SK-N-SH (cell line): ENCODE results near the gene NDUFC1. TPM values are rescaled to one million over a fixed set of nuclear protein-coding genes. Genes with fewer than 3 reads are reported as not detected.

Experiments
- CTCF ChIA-PET: fragments of 300-600, 350-600 bp; formaldehyde crosslinking; extraction: SDS; loops from one replicate; lab custom pipeline; 2021; lab: Yijun Ruan, JAX
- POLR2A ChIA-PET: fragments of 350-600 bp; sonication (Branson Sonifier 250); formaldehyde crosslinking; extraction: SDS; loops from one replicate; lab custom pipeline; 2020; ENCODE audit warnings: antibody characterized with exemption, inconsistent platforms; lab: Yijun Ruan, JAX
- DNase-seq: peaks from one replicate; pipeline ENCODE4 v3.0.0; 2012
- H2AFZ ChIP-seq: fragments of 200-600 bp; sonication (generic); 2 replicates; pipeline ENCODE4 v1.8.1; 2016; ENCODE audit warnings: antibody characterized with exemption, mild to moderate bottlenecking, low read depth
- H3F3A ChIP-seq: fragments of 200-600 bp; sonication (generic); replicated peaks from 2 replicates; pipeline ENCODE3; 2016; ENCODE audit warnings: antibody characterized with exemption, mild to moderate bottlenecking; ENCODE audit not compliant: insufficient read depth
- H3K27ac ChIP-seq, 2 experiments: fragments of 200-500 bp in 1 of 2; fragments of 200-600 bp in 1 of 2; sonication (Bioruptor generic) in 1 of 2; sonication (generic), shearing (Covaris generic) in 1 of 2; 2 replicates each; pipeline versions ENCODE4 v1.5.1 to v1.6.1; 2014 to 2016; ENCODE audit warnings: low read depth in 2 of 2, inconsistent platforms in 1 of 2, low read length in 1 of 2, mild to moderate bottlenecking in 1 of 2, mixed read lengths in 1 of 2
- H3K27me3 ChIP-seq: fragments of 200-600 bp; sonication (generic), shearing (Covaris generic); 2 replicates; pipeline ENCODE4 v1.6.1; 2016; ENCODE audit warnings: mixed run types; ENCODE audit not compliant: insufficient read depth
- H3K36me3 ChIP-seq, 2 experiments: fragments of 200-500 bp in 1 of 2; fragments of 200-600 bp in 1 of 2; sonication (Bioruptor generic) in 1 of 2; sonication (generic) in 1 of 2; replicated peaks in 1 of 2; 2 replicates each; pipeline versions ENCODE3 to v1.5.1; 2014 to 2016; ENCODE audit warnings: low read length in 1 of 2, mild to moderate bottlenecking in 1 of 2; ENCODE audit not compliant: insufficient read depth in 2 of 2, control insufficient read depth in 1 of 2
- H3K4me1 ChIP-seq, 2 experiments: fragments of 200-500 bp in 1 of 2; fragments of 200-600 bp in 1 of 2; sonication (Bioruptor generic) in 1 of 2; sonication (generic), shearing (Covaris generic) in 1 of 2; 2 replicates each; pipeline versions ENCODE4 v1.5.1 to v1.6.1; 2014 to 2016; ENCODE audit warnings: low read depth in 1 of 2, low read length in 1 of 2, mixed run types in 1 of 2; ENCODE audit not compliant: insufficient read depth in 2 of 2, control insufficient read depth in 1 of 2
- H3K4me2 ChIP-seq: fragments of 200-600 bp; sonication (generic), shearing (Covaris generic); 2 replicates; pipeline ENCODE4 v1.6.1; 2017; ENCODE audit warnings: mixed run types
- H3K4me3 ChIP-seq, 2 experiments: fragments of 200-500 bp in 1 of 2; fragments of 200-600 bp in 1 of 2; sonication (Bioruptor generic) in 1 of 2; sonication (generic), shearing (Covaris generic) in 1 of 2; 2 replicates each; pipeline versions ENCODE4 v1.5.1 to v1.8.1; 2014 to 2016; ENCODE audit warnings: low read depth in 2 of 2, inconsistent platforms in 1 of 2, low read length in 1 of 2, mild to moderate bottlenecking in 1 of 2, mixed read lengths in 1 of 2, moderate library complexity in 1 of 2
- H3K79me2 ChIP-seq: fragments of 200-600 bp; sonication (generic); 2 replicates; pipeline ENCODE4 v1.8.1; 2017; ENCODE audit warnings: mild to moderate bottlenecking; ENCODE audit not compliant: insufficient read depth
- H3K9ac ChIP-seq: fragments of 200-600 bp; sonication (generic); 2 replicates; pipeline ENCODE4 v1.6.1; 2017; ENCODE audit warnings: mixed run types
- H3K9me2 ChIP-seq: fragments of 200-600 bp; sonication (generic); 2 replicates; pipeline ENCODE4 v1.6.1; 2017; ENCODE audit warnings: mixed run types
- H3K9me3 ChIP-seq: fragments of 200-600 bp; sonication (generic); 2 replicates; pipeline ENCODE4 v1.6.1; 2017; ENCODE audit warnings: mixed run types, mild to moderate bottlenecking, moderate library complexity
- H4K20me1 ChIP-seq: fragments of 200-600 bp; sonication (generic); 2 replicates; pipeline ENCODE4 v1.6.1; 2017; ENCODE audit warnings: mild to moderate bottlenecking, mixed run types; ENCODE audit not compliant: insufficient read depth
- CHD2 ChIP-seq: fragments of 150-350 bp; IDR thresholded peaks from 2 replicates; pipeline ENCODE4 v1.6.1; 2018; ENCODE audit warnings: low read length; ENCODE audit not compliant: partially characterized antibody
- FOSL2 ChIP-seq: IDR thresholded peaks from 2 replicates; pipeline ENCODE4 v1.4.0; 2012; ENCODE audit warnings: low read depth, mild to moderate bottlenecking, moderate library complexity, borderline replicate concordance
- FOXM1 ChIP-seq: IDR thresholded peaks from 2 replicates; pipeline ENCODE4 v1.4.0; 2012; ENCODE audit warnings: low read depth, mild to moderate bottlenecking
- MXI1 ChIP-seq: IDR thresholded peaks from 2 replicates; pipeline ENCODE4 v1.6.1; 2012; ENCODE audit warnings: mild to moderate bottlenecking, low read depth, low read length, improper control_type of control experiment
- POLR2AphosphoS5 ChIP-seq: IDR thresholded peaks from 2 replicates; pipeline ENCODE4 v1.6.1; 2012; ENCODE audit warnings: low read depth, low read length
- RCOR1 ChIP-seq: fragments of 150-350 bp; IDR thresholded peaks from 2 replicates; pipeline ENCODE4 v1.6.1; 2017; ENCODE audit warnings: antibody characterized with exemption, low read length
- REST ChIP-seq: IDR thresholded peaks from 2 replicates; pipeline ENCODE4 v1.6.1; 2012; ENCODE audit warnings: mild to moderate bottlenecking, low read depth, low read length, moderate library complexity
- SIN3A ChIP-seq: IDR thresholded peaks from 2 replicates; pipeline ENCODE4 v1.6.1; 2012; ENCODE audit warnings: low read depth, mild to moderate bottlenecking, low read length, moderate library complexity, borderline replicate concordance
- SMC3 ChIP-seq: IDR thresholded peaks from 2 replicates; pipeline ENCODE4 v1.6.1; 2012; ENCODE audit warnings: low read depth, low read length, improper control_type of control experiment
- TCF12 ChIP-seq: IDR thresholded peaks from 2 replicates; pipeline ENCODE4 v1.4.0; 2012
- YY1 ChIP-seq: IDR thresholded peaks from 2 replicates; pipeline ENCODE4 v1.4.0; 2012; ENCODE audit warnings: low read depth, mild to moderate bottlenecking
- WGBS: methylation state at CpG from one replicate; pipeline ENCODE4 v1.1.6; 2017; ENCODE audit warnings: low lambda C conversion rate; 5-methylcytosine and 5-hydroxymethylcytosine counted together
- polyA plus RNA-seq, 3 experiments: library from polyadenylated mRNA; depleted of rRNA; stranded (reverse); fragments of >200 nt; gene quantifications; 2 replicates each; pipeline ENCODE4 v1.2.3, GENCODE V29; 2012
- TF ChIP-seq, protein P1 (sequence below): IDR thresholded peaks from 2 replicates; pipeline ENCODE4; 2012
- TF ChIP-seq, protein P2 (sequence below): IDR thresholded peaks from 2 replicates; pipeline ENCODE4 v1.4.0; 2012; ENCODE audit warnings: low read depth, borderline replicate concordance

The NDUFC1 gene
- polyA plus RNA-seq, 1 of the 3 experiments (the other 2 are of a cell fraction): 101 TPM

GRCh38 chr4:139319571-139319970 lies 17.3 kb upstream of the NDUFC1 start:
- Histone ChIP-seq H3K27ac (no peak overlapping the region), H3K79me2 (peaks cover 100% of the 10 kb centered on the region), H3K9ac (no peak overlapping the region), H3K4me3 (no peak overlapping the region), H3K36me3 (peaks cover 0 to 4% of the 10 kb centered on the region in 2 experiments), H3K4me1 (peaks cover 3 to 6% of the 10 kb centered on the region in 2 experiments; a peak in 1 of 4 replicates), H3K27me3 (no peaks in the 10 kb centered on the region), H3K9me3 (peaks cover 7% of the 10 kb centered on the region), H4K20me1 (peaks cover 84% of the 10 kb centered on the region), H3F3A (peaks cover 4% of the 10 kb centered on the region), H2AFZ (no peak overlapping the region), H3K9me2 (no peaks in the 10 kb centered on the region), H3K4me2 (no peak overlapping the region; the same call in 1 of the 2 replicates)
- WGBS: 94% methylated on average over 1 of the region's 1 CpG
- DNase-seq: no peak
- ChIA-PET CTCF (no interaction called here), POLR2A (no interaction called here)
- TF ChIP-seq REST: no peak
- TF ChIP-seq SIN3A: no peak
- TF ChIP-seq TCF12: no peak
- no peak for TF ChIP-seq CHD2
- no peak for TF ChIP-seq RCOR1
- TF ChIP-seq, protein P1, sequence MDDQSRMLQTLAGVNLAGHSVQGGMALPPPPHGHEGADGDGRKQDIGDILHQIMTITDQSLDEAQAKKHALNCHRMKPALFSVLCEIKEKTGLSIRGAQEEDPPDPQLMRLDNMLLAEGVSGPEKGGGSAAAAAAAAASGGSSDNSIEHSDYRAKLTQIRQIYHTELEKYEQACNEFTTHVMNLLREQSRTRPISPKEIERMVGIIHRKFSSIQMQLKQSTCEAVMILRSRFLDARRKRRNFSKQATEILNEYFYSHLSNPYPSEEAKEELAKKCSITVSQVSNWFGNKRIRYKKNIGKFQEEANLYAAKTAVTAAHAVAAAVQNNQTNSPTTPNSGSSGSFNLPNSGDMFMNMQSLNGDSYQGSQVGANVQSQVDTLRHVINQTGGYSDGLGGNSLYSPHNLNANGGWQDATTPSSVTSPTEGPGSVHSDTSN: no peak
- TF ChIP-seq YY1: no peak
- TF ChIP-seq MXI1: no peak
- TF ChIP-seq, protein P2, sequence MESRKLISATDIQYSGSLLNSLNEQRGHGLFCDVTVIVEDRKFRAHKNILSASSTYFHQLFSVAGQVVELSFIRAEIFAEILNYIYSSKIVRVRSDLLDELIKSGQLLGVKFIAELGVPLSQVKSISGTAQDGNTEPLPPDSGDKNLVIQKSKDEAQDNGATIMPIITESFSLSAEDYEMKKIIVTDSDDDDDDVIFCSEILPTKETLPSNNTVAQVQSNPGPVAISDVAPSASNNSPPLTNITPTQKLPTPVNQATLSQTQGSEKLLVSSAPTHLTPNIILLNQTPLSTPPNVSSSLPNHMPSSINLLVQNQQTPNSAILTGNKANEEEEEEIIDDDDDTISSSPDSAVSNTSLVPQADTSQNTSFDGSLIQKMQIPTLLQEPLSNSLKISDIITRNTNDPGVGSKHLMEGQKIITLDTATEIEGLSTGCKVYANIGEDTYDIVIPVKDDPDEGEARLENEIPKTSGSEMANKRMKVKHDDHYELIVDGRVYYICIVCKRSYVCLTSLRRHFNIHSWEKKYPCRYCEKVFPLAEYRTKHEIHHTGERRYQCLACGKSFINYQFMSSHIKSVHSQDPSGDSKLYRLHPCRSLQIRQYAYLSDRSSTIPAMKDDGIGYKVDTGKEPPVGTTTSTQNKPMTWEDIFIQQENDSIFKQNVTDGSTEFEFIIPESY: no peak
- no peak for TF ChIP-seq FOXM1
- TF ChIP-seq FOSL2: no peak
- TF ChIP-seq POLR2AphosphoS5: no peak
- TF ChIP-seq SMC3: no peak
